ENCODE measurements around the gene DBT.

DNA sequence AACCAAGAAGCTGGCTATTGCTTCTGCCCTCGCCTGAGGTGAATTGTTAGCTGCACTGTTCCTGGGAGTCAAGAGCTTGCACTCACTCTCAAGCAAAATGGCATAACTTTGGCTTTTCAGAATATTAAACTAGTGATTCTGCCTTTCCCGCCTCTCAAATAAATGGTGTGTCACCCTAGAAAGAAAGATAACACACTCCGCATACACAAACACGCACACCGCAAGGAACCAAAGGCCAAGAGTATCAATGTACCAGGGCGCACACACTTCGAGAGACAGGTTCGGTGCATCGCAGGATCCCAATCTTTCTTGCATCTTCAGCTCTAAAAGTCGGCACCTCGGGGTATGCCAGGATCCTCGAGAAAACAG, 15.9 kb upstream of the DBT start:
- TF ChIP-seq, protein P1, sequence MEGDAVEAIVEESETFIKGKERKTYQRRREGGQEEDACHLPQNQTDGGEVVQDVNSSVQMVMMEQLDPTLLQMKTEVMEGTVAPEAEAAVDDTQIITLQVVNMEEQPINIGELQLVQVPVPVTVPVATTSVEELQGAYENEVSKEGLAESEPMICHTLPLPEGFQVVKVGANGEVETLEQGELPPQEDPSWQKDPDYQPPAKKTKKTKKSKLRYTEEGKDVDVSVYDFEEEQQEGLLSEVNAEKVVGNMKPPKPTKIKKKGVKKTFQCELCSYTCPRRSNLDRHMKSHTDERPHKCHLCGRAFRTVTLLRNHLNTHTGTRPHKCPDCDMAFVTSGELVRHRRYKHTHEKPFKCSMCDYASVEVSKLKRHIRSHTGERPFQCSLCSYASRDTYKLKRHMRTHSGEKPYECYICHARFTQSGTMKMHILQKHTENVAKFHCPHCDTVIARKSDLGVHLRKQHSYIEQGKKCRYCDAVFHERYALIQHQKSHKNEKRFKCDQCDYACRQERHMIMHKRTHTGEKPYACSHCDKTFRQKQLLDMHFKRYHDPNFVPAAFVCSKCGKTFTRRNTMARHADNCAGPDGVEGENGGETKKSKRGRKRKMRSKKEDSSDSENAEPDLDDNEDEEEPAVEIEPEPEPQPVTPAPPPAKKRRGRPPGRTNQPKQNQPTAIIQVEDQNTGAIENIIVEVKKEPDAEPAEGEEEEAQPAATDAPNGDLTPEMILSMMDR (IDR thresholded peaks at IDR 0.05; ENCODE audit: insufficient read depth, low read length): no peak
- TF ChIP-seq POLR2AphosphoS5 (IDR thresholded peaks at IDR 0.05; ENCODE audit: low read depth) (no peak), GABPA (IDR thresholded peaks at IDR 0.05; ENCODE audit: low read depth) (no peak)
- TF ChIP-seq, protein P2, sequence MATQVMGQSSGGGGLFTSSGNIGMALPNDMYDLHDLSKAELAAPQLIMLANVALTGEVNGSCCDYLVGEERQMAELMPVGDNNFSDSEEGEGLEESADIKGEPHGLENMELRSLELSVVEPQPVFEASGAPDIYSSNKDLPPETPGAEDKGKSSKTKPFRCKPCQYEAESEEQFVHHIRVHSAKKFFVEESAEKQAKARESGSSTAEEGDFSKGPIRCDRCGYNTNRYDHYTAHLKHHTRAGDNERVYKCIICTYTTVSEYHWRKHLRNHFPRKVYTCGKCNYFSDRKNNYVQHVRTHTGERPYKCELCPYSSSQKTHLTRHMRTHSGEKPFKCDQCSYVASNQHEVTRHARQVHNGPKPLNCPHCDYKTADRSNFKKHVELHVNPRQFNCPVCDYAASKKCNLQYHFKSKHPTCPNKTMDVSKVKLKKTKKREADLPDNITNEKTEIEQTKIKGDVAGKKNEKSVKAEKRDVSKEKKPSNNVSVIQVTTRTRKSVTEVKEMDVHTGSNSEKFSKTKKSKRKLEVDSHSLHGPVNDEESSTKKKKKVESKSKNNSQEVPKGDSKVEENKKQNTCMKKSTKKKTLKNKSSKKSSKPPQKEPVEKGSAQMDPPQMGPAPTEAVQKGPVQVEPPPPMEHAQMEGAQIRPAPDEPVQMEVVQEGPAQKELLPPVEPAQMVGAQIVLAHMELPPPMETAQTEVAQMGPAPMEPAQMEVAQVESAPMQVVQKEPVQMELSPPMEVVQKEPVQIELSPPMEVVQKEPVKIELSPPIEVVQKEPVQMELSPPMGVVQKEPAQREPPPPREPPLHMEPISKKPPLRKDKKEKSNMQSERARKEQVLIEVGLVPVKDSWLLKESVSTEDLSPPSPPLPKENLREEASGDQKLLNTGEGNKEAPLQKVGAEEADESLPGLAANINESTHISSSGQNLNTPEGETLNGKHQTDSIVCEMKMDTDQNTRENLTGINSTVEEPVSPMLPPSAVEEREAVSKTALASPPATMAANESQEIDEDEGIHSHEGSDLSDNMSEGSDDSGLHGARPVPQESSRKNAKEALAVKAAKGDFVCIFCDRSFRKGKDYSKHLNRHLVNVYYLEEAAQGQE (IDR thresholded peaks at IDR 0.05; ENCODE audit: insufficient replicate concordance, low read depth): no peak
